PC-3 (cell line): ENCODE measurements around the gene PRIM2.
"Not testable (repeated sequence)": the region's sequence is repeated elsewhere in the genome, so short reads cannot be mapped to it uniquely, and the experiment has no call there.

Experiments
- CTCF ChIP-seq: fragments of 300-600 bp; sonication (generic); conservative IDR thresholded peaks from 2 replicates; pipeline ENCODE4 v1.5.1; 2017; ENCODE audit warnings: antibody characterized with exemption, low read depth, mild to moderate bottlenecking, low read length
- EZH2 ChIP-seq: fragments of 300-600 bp; sonication (generic); IDR thresholded peaks from one replicate; pipeline ENCODE4 v1.6.1; 2017; ENCODE audit warnings: antibody characterized with exemption, mild to moderate bottlenecking, low read length; ENCODE audit not compliant: unreplicated experiment

GRCh38 chr6:57551961-57552360, 234.5 kb downstream of the PRIM2 start:
- not testable (repeated sequence) for TF ChIP-seq CTCF, EZH2
